HG03520 (cell line): Measurements from ENCODE around the gene CNGA4.
"Not testable (repeated sequence)": the region's sequence is repeated elsewhere in the genome, so short reads cannot be mapped to it uniquely, and the experiment has no call there.

Experiments
- ATAC-seq: cut with Tn5 transposase; IDR thresholded peaks from one replicate; pipeline ENCODE4 v1.9.1; 2021; ENCODE audit warnings: mild to moderate bottlenecking, moderate library complexity; ENCODE audit not compliant: unreplicated experiment

The CNGA4 gene

GRCh38 chr11:6258571-6259081 lies 19.7 kb downstream of the CNGA4 start:
- no peak for ATAC-seq

GRCh38 chr11:6260207-6260726 lies 21.4 kb downstream of the CNGA4 start:
- ATAC-seq, result no peak

- ATAC-seq, result no peak
Observed at GRCh38 chr11:6263662-6264061, 24.8 kb downstream of the CNGA4 start.

DNA sequence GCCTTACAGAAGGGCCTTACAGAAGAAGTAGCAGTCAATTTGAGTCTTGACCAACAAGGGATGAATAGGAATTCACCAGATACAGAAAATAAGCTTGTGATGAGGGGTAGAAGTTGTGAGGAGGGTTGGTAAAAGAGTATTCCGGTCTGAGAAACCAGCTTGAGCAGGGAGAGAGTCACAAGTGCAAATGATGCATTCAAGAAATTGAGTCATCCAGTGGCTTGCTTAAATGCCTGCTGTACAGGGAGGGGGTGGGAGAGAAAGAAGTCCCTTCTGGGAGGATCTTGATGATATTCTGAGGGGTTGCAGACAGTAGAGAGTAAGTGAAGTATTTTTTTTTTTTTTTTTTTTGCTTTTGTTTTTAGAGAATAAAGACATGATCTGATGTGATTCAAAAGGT lies 29.9 kb downstream of the CNGA4 start:
- no peak for ATAC-seq

GRCh38 chr11:6269994-6270393 lies 31.1 kb downstream of the CNGA4 start:
- no peak for ATAC-seq

DNA sequence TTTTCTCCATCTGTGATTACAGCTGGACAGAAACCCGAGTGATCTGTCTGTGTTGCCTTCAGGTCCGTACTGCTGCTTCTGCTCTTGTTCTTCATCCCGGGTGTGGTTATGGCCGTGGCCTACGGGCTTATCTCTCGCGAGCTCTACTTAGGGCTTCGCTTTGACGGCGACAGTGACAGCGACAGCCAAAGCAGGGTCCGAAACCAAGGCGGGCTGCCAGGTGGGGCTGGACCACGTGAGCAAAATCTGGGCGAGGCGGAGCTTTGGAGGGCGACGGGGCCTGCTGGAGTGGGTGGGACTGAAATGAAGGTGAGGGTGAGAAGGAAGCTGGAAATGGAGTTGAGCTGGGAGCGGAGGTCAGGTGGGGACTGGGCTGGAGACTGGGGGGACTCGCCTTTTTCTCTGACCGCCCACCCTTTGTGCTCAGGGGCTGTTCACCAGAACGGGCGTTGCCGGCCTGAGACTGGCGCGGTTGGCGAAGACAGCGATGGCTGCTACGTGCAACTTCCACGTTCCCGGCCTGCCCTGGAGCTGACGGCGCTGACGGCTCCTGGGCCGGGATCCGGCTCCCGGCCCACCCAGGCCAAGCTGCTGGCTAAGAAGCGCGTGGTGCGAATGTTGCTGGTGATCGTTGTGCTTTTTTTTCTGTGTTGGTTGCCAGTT lies 31.8 kb downstream of the CNGA4 start:
- ATAC-seq, result no peak

- ATAC-seq, result no peak
Observed at GRCh38 chr11:6271598-6271997, 32.7 kb downstream of the CNGA4 start.

DNA sequence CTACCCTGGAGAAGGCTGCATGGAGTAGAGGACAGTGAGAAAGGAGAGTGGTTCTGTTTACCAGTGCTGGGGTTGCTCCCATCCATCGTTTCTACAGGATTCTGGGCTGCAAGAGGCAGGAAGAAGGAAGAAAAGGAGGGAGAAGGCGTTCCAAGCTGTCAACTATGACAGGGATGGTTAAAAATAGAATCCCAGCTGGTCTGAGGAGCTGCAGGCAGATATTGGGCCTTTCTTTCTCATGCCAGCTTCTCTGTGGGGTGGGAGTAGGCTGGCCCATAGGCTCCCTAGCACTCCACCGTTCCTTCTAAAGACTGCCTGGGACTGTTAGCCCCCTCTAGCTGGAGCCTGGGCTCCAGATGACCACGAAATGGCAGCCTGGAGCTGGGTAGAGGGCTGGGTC lies 34.3 kb downstream of the CNGA4 start:
- no peak for ATAC-seq

DNA sequence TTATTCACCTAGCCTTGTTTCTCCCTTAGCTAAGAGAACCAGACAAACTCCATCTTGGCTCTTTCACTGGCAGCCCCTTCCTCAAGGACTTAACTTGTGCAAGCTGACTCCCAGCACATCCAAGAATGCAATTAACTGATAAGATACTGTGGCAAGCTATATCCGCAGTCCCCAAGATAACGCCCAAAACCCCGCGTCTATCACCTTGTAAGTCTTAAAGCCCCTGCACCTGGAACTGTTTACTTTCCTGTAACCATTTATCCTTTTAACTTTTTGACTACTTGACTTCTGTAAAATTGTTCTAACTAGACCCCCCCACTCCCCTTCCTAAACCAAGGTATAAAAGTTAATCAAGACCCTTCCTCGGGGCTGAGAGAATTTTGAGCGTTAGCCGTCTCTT lies 41.9 kb downstream of the CNGA4 start:
- ATAC-seq, result not testable (repeated sequence)

- ATAC-seq, result no peak
Observed at GRCh38 chr11:6283453-6284023, 44.6 kb downstream of the CNGA4 start.

DNA sequence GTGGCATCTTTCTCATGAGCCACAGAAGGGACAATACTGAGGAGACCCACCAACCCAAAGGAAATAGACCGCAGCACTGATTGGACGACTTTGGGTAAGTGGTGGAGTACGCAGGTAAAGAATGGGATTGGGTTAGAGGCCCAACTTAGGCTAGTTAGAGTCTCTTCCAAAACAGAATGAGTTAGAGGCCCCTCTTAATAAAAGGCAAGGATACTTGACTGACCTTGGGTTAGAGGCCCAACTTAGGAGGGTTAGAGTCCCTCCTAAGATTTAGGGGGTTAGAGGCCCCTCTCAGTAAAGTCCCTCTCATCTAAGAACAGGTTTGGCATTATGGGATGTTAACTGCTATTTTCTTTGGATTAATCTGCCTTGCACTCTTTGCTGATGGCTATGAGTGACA lies 45.4 kb downstream of the CNGA4 start:
- ATAC-seq, result no peak

GRCh38 chr11:6285019-6285418 lies 46.1 kb downstream of the CNGA4 start:
- ATAC-seq, result no peak
